SK-N-SH treated with all-trans-retinoic acid at 6 μM for 48 hours (cell line): Measurements from ENCODE around the gene SETDB1.

Source experiments
- CSDC2 ChIP-seq: fragments of 250-450 bp; sonication (Bioruptor Pico); IDR thresholded peaks from 2 replicates; pipeline ENCODE4 v1.5.0; 2020; ENCODE audit warnings: mild to moderate bottlenecking, moderate library complexity
- RARB ChIP-seq: fragments of 250-450 bp; sonication (Bioruptor Pico); IDR thresholded peaks from 2 replicates; pipeline ENCODE4 v1.8.0; 2021; ENCODE audit warnings: mild to moderate bottlenecking, moderate library complexity
- ZNF70 ChIP-seq: fragments of 450-650 bp; formaldehyde crosslinking; IDR thresholded peaks from 2 replicates; pipeline ENCODE4 v1.5.0; 2020; ENCODE audit warnings: mild to moderate bottlenecking, moderate library complexity
- TF ChIP-seq, protein P1 (sequence below): fragments of 250-450 bp; sonication (Bioruptor Pico); IDR thresholded peaks from 2 replicates; pipeline ENCODE4 v1.8.0; 2021; ENCODE audit warnings: low read depth, mild to moderate bottlenecking, moderate library complexity, borderline replicate concordance
- TF ChIP-seq, protein P2 (sequence below): fragments of 250-450 bp; sonication (Bioruptor Pico); IDR thresholded peaks from 2 replicates; pipeline ENCODE4 v1.5.1; 2020; ENCODE audit warnings: low read depth, mild to moderate bottlenecking, moderate library complexity
- TF ChIP-seq, protein P3 (sequence below): fragments of 250-450 bp; sonication (Bioruptor Pico); IDR thresholded peaks from 2 replicates; pipeline ENCODE4 v1.5.1; 2021; ENCODE audit warnings: mild to moderate bottlenecking, moderate library complexity

DNA sequence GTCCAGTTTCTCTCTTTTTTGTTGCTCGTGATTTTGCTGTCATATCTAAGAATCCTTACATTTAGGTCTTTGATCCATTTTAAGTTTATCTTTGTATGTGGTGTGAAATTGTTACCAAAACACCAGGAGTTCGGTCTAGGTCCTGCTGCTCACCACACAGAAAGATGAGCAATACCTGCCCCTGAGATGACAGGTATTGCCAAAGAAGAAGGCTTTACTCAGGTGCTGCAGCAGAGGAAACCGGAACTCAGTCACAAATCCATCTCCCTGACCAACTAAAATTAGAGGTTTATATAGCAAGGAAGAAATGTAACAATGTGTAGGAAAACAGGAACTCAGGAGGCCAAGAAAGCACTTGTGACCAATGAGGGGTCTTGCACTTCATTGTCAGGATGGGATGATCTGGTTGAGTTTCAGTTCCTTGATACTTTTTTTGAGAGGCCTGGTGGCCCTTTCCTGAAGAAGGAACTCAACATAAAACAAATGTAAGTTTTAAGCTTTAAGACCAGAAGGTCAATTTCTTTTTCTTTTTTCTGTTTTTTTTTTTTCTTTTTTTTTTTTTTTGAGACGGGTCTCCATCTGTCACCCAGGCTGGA is 16.5 kb upstream of the SETDB1 start:
- TF ChIP-seq, protein P1, sequence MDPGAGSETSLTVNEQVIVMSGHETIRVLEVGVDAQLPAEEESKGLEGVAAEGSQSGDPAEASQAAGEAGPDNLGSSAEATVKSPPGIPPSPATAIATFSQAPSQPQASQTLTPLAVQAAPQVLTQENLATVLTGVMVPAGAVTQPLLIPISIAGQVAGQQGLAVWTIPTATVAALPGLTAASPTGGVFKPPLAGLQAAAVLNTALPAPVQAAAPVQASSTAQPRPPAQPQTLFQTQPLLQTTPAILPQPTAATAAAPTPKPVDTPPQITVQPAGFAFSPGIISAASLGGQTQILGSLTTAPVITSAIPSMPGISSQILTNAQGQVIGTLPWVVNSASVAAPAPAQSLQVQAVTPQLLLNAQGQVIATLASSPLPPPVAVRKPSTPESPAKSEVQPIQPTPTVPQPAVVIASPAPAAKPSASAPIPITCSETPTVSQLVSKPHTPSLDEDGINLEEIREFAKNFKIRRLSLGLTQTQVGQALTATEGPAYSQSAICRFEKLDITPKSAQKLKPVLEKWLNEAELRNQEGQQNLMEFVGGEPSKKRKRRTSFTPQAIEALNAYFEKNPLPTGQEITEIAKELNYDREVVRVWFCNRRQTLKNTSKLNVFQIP (CRISPR knock-in tag) = no peak
- no peak for TF ChIP-seq CSDC2
- TF ChIP-seq ZNF70 (CRISPR knock-in tag) = no peak
- no peak for TF ChIP-seq RARB
- TF ChIP-seq, protein P2, sequence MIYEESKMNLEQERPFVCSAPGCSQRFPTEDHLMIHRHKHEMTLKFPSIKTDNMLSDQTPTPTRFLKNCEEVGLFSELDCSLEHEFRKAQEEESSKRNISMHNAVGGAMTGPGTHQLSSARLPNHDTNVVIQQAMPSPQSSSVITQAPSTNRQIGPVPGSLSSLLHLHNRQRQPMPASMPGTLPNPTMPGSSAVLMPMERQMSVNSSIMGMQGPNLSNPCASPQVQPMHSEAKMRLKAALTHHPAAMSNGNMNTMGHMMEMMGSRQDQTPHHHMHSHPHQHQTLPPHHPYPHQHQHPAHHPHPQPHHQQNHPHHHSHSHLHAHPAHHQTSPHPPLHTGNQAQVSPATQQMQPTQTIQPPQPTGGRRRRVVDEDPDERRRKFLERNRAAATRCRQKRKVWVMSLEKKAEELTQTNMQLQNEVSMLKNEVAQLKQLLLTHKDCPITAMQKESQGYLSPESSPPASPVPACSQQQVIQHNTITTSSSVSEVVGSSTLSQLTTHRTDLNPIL (CRISPR knock-in tag) = no peak
- TF ChIP-seq, protein P3, sequence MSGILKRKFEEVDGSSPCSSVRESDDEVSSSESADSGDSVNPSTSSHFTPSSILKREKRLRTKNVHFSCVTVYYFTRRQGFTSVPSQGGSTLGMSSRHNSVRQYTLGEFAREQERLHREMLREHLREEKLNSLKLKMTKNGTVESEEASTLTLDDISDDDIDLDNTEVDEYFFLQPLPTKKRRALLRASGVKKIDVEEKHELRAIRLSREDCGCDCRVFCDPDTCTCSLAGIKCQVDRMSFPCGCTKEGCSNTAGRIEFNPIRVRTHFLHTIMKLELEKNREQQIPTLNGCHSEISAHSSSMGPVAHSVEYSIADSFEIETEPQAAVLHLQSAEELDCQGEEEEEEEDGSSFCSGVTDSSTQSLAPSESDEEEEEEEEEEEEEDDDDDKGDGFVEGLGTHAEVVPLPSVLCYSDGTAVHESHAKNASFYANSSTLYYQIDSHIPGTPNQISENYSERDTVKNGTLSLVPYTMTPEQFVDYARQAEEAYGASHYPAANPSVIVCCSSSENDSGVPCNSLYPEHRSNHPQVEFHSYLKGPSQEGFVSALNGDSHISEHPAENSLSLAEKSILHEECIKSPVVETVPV = no peak
